SJSA1 (cell line): ENCODE data around the gene CTNNA3. TPM values are rescaled to one million over a fixed set of nuclear protein-coding genes. Genes with fewer than 3 reads are reported as not detected.

Source experiments
- DNase-seq, 2 experiments: peaks; one replicate each; pipeline ENCODE4 v3.0.0-alpha.2; 2015 to 2020; ENCODE audit warnings: low spot score in 2 of 2, low read depth in 1 of 2
- H3K27ac ChIP-seq: fragments of 250-450 bp; sonication (Bioruptor Pico); 2 replicates; pipeline ENCODE4 v1.5.1; 2020; ENCODE audit warnings: mild to moderate bottlenecking, moderate library complexity
- H3K27me3 ChIP-seq: fragments of 250-450 bp; sonication (Bioruptor Pico); replicated peaks from 2 replicates; pipeline ENCODE4 v1.5.1; 2020; ENCODE audit warnings: mild to moderate bottlenecking, moderate library complexity
- H3K36me3 ChIP-seq: fragments of 250-450 bp; sonication (Bioruptor Pico); 2 replicates; pipeline ENCODE4 v1.5.1; 2020; ENCODE audit warnings: mild to moderate bottlenecking
- H3K4me1 ChIP-seq: fragments of 250-450 bp; sonication (Bioruptor Pico); replicated peaks from 2 replicates; pipeline ENCODE4 v1.6.1; 2021; ENCODE audit warnings: mild to moderate bottlenecking
- H3K4me3 ChIP-seq: fragments of 250-450 bp; sonication (Bioruptor Pico); 2 replicates; pipeline ENCODE4 v1.5.1; 2020; ENCODE audit warnings: mild to moderate bottlenecking
- H3K9me3 ChIP-seq: fragments of 250-450 bp; sonication (Bioruptor Pico); replicated peaks from 2 replicates; pipeline ENCODE4 v1.5.1; 2020; ENCODE audit warnings: mild to moderate bottlenecking
- total RNA-seq: library from RNA; depleted of rRNA; stranded (reverse); fragments of >200 nt; shearing (Covaris generic); gene quantifications from 2 replicates; pipeline ENCODE4 v1.2.3, GENCODE V29; 2014

Gene CTNNA3
- total RNA-seq, 1 experiment from 2014 or later, result 0.18 TPM

GRCh38 chr10:66575251-66575855, 1120.6 kb downstream of the CTNNA3 start:
- no peak for DNase-seq
- Histone ChIP-seq H3K4me1 (no peaks in the 10 kb centered on the region), H3K4me3 (no peak overlapping the region), H3K9me3 (peaks cover 3% of the 10 kb centered on the region; the same call in 1 of the 2 replicates), H3K36me3 (no peaks in the 10 kb centered on the region), H3K27ac (no peak overlapping the region), H3K27me3 (no peaks in the 10 kb centered on the region)

GRCh38 chr10:66572700-66573099, 1123.3 kb downstream of the CTNNA3 start:
- Histone ChIP-seq H3K36me3 (no peaks in the 10 kb centered on the region), H3K4me1 (no peaks in the 10 kb centered on the region), H3K9me3 (peaks cover 3% of the 10 kb centered on the region; the same call in 1 of the 2 replicates), H3K4me3 (no peak overlapping the region), H3K27me3 (no peaks in the 10 kb centered on the region), H3K27ac (no peak overlapping the region)
- DNase-seq, result no peak

GRCh38 chr10:66565999-66566398, 1130.0 kb downstream of the CTNNA3 start:
- no peak for DNase-seq
- Histone ChIP-seq H3K27ac (no peak overlapping the region), H3K9me3 (no peaks in the 10 kb centered on the region), H3K4me1 (no peaks in the 10 kb centered on the region), H3K4me3 (no peak overlapping the region), H3K36me3 (no peaks in the 10 kb centered on the region), H3K27me3 (no peaks in the 10 kb centered on the region)

GRCh38 chr10:66564287-66564686, 1131.7 kb downstream of the CTNNA3 start:
- Histone ChIP-seq H3K27me3 (no peaks in the 10 kb centered on the region), H3K4me1 (no peaks in the 10 kb centered on the region), H3K36me3 (no peaks in the 10 kb centered on the region), H3K27ac (no peak overlapping the region), H3K4me3 (no peak overlapping the region), H3K9me3 (no peaks in the 10 kb centered on the region)
- DNase-seq, result no peak

- Histone ChIP-seq H3K36me3 (no peaks in the 10 kb centered on the region), H3K27ac (no peak overlapping the region), H3K4me3 (no peak overlapping the region), H3K4me1 (no peaks in the 10 kb centered on the region), H3K27me3 (no peaks in the 10 kb centered on the region), H3K9me3 (no peaks in the 10 kb centered on the region)
- no peak for DNase-seq
Observed at GRCh38 chr10:66555061-66555460, 1140.9 kb downstream of the CTNNA3 start.

- no peak for DNase-seq
- Histone ChIP-seq H3K4me3 (no peak overlapping the region), H3K36me3 (no peaks in the 10 kb centered on the region), H3K27me3 (no peaks in the 10 kb centered on the region), H3K9me3 (no peaks in the 10 kb centered on the region), H3K4me1 (no peaks in the 10 kb centered on the region), H3K27ac (no peak overlapping the region)
Observed at GRCh38 chr10:66552331-66552730, 1143.7 kb downstream of the CTNNA3 start.

- no peak overlapping the region for H3K4me3 ChIP-seq
- H3K9me3 ChIP-seq, result no peaks in the 10 kb centered on the region
- H3K27ac ChIP-seq, result no peak overlapping the region
- DNase-seq, result no peak
- H3K4me1 ChIP-seq, result no peaks in the 10 kb centered on the region
- H3K36me3 ChIP-seq, result no peaks in the 10 kb centered on the region
- no peaks in the 10 kb centered on the region for H3K27me3 ChIP-seq
Observed at GRCh38 chr10:66550351-66550750, 1145.6 kb downstream of the CTNNA3 start.

- Histone ChIP-seq H3K4me3 (no peak overlapping the region), H3K27ac (no peak overlapping the region), H3K4me1 (no peaks in the 10 kb centered on the region), H3K27me3 (no peaks in the 10 kb centered on the region), H3K36me3 (no peaks in the 10 kb centered on the region), H3K9me3 (no peaks in the 10 kb centered on the region)
- no peak for DNase-seq
Observed at GRCh38 chr10:66538908-66539307, 1157.1 kb downstream of the CTNNA3 start.

- Histone ChIP-seq H3K27ac (no peak overlapping the region), H3K36me3 (no peaks in the 10 kb centered on the region), H3K27me3 (no peaks in the 10 kb centered on the region), H3K9me3 (no peaks in the 10 kb centered on the region), H3K4me1 (no peaks in the 10 kb centered on the region), H3K4me3 (no peak overlapping the region)
- no peak for DNase-seq
Observed at GRCh38 chr10:66538371-66538770, 1157.6 kb downstream of the CTNNA3 start.

- Histone ChIP-seq H3K4me1 (no peaks in the 10 kb centered on the region), H3K36me3 (no peaks in the 10 kb centered on the region), H3K27ac (no peak overlapping the region), H3K27me3 (no peaks in the 10 kb centered on the region), H3K4me3 (no peak overlapping the region), H3K9me3 (no peaks in the 10 kb centered on the region)
- no peak for DNase-seq
Observed at GRCh38 chr10:66537186-66537585, 1158.8 kb downstream of the CTNNA3 start.

- Histone ChIP-seq H3K4me3 (no peak overlapping the region), H3K27me3 (no peaks in the 10 kb centered on the region), H3K27ac (no peak overlapping the region), H3K9me3 (no peaks in the 10 kb centered on the region), H3K4me1 (no peaks in the 10 kb centered on the region), H3K36me3 (no peaks in the 10 kb centered on the region)
- DNase-seq, result no peak
Observed at GRCh38 chr10:66535439-66535838, 1160.6 kb downstream of the CTNNA3 start.

GRCh38 chr10:66534866-66535265, 1161.1 kb downstream of the CTNNA3 start:
- no peak for DNase-seq
- Histone ChIP-seq H3K4me1 (no peaks in the 10 kb centered on the region), H3K27ac (no peak overlapping the region), H3K36me3 (no peaks in the 10 kb centered on the region), H3K4me3 (no peak overlapping the region), H3K27me3 (no peaks in the 10 kb centered on the region), H3K9me3 (no peaks in the 10 kb centered on the region)

GRCh38 chr10:66521506-66521905, 1174.5 kb downstream of the CTNNA3 start:
- H3K27ac ChIP-seq, result no peak overlapping the region
- no peaks in the 10 kb centered on the region for H3K9me3 ChIP-seq
- 0 out of 2 replicates have a peak, but pooled peaks cover 3% of the 10 kb centered on the region for H3K36me3 ChIP-seq
- no peak for DNase-seq
- no peaks in the 10 kb centered on the region for H3K4me1 ChIP-seq
- H3K27me3 ChIP-seq, result no peaks in the 10 kb centered on the region
- H3K4me3 ChIP-seq, result no peak overlapping the region

- Histone ChIP-seq H3K4me3 (no peak overlapping the region), H3K36me3 (0 out of 2 replicates have a peak, but pooled peaks cover 3% of the 10 kb centered on the region), H3K9me3 (no peaks in the 10 kb centered on the region), H3K4me1 (no peaks in the 10 kb centered on the region), H3K27ac (no peak overlapping the region), H3K27me3 (no peaks in the 10 kb centered on the region)
- DNase-seq, result no peak
Observed at GRCh38 chr10:66519616-66520015, 1176.4 kb downstream of the CTNNA3 start.

- H3K36me3 ChIP-seq, result no peaks in the 10 kb centered on the region
- H3K27ac ChIP-seq, result no peak overlapping the region
- H3K4me3 ChIP-seq, result no peak overlapping the region
- no peak for DNase-seq
- no peaks in the 10 kb centered on the region for H3K4me1 ChIP-seq
- no peaks in the 10 kb centered on the region for H3K27me3 ChIP-seq
- peaks cover 3% of the 10 kb centered on the region; the same call in 1 of the 2 replicates for H3K9me3 ChIP-seq
Observed at GRCh38 chr10:66514666-66515065, 1181.3 kb downstream of the CTNNA3 start.
